ENCODE results near the gene KSR2. TPM values are rescaled to one million over a fixed set of nuclear protein-coding genes. Genes with fewer than 3 reads are reported as not detected.
"Not testable (repeated sequence)": the region's sequence is repeated elsewhere in the genome, so short reads cannot be mapped to it uniquely, and the experiment has no call there.

The KSR2 gene
- total RNA-seq, 4 donors from 2014 or later: 0.32 to 7.0 (median 0.60) TPM

- intact Hi-C loops (cut with DNase I; ENCODE audit: low total_unique reads) (no loop called here), in situ Hi-C loops (cut with MboI; ENCODE audit: low pct_ligation_motif_present in 1 of 4, low pct_unique_long_range_greater_than_20kb in 1 of 4, low sequenced_read_pairs in 3 of 4) (no loop called here)
- no peak for DNase-seq
- Histone ChIP-seq H3K9me3 (no peaks in the 10 kb centered on the region), H3K27me3 (no peaks in the 10 kb centered on the region), H3K36me3 (no peaks in the 10 kb centered on the region), H3K4me1 (no peaks in the 10 kb centered on the region), H3K4me3 (no peak overlapping the region), H3K27ac (no peak overlapping the region)
- no peak for TF ChIP-seq POLR2AphosphoS5 (IDR thresholded peaks at IDR 0.05)
- TF ChIP-seq POLR2A (IDR thresholded peaks at IDR 0.05): no peak
- TF ChIP-seq EP300 (IDR thresholded peaks at IDR 0.05; ENCODE audit: low read depth): no peak
- TF ChIP-seq CTCF (IDR thresholded peaks at IDR 0.05): no peak
- WGBS, 2 donors (ENCODE audit: low coverage in 1 of 2): 49 to 52% methylated on average over 2 of the region's 2 CpGs
Measured at GRCh38 chr12:117629454-117629853, 339.3 kb downstream of the KSR2 start.

- H3K4me3 ChIP-seq; in situ Hi-C loops (cut with MboI; ENCODE audit: low pct_ligation_motif_present in 1 of 4, low pct_unique_long_range_greater_than_20kb in 1 of 4, low sequenced_read_pairs in 3 of 4); intact Hi-C loops (cut with DNase I; ENCODE audit: low total_unique reads); H3K4me1 ChIP-seq; H3K36me3 ChIP-seq; H3K27ac ChIP-seq; H3K27me3 ChIP-seq; H3K9me3 ChIP-seq; DNase-seq: not testable (repeated sequence)
- WGBS, 2 donors (ENCODE audit: low coverage in 1 of 2): 71% methylated on average over 7 of the region's 7 CpGs; no CpG with 5 or more reads in 1 of the 2 donors
Measured at GRCh38 chr12:117628711-117629110, 340.1 kb downstream of the KSR2 start.

- 89% methylated on average over 1 of the region's 1 CpG; no CpG with 5 or more reads in 1 of the 2 donors for WGBS, 2 donors (ENCODE audit: low coverage in 1 of 2)
- Histone ChIP-seq H3K4me1 (no peaks in the 10 kb centered on the region), H3K27me3 (no peaks in the 10 kb centered on the region), H3K4me3 (no peak overlapping the region), H3K9me3 (no peaks in the 10 kb centered on the region), H3K27ac (no peak overlapping the region), H3K36me3 (no peaks in the 10 kb centered on the region)
- in situ Hi-C loops (cut with MboI; ENCODE audit: low pct_ligation_motif_present in 1 of 4, low pct_unique_long_range_greater_than_20kb in 1 of 4, low sequenced_read_pairs in 3 of 4) (no loop called here), intact Hi-C loops (cut with DNase I; ENCODE audit: low total_unique reads) (no loop called here)
- no peak for DNase-seq
- TF ChIP-seq POLR2AphosphoS5 (IDR thresholded peaks at IDR 0.05): no peak
- no peak for TF ChIP-seq POLR2A (IDR thresholded peaks at IDR 0.05)
Measured at GRCh38 chr12:117622741-117623140, 346.0 kb downstream of the KSR2 start.

- H3K9me3 ChIP-seq: no peaks in the 10 kb centered on the region
- no peaks in the 10 kb centered on the region for H3K27me3 ChIP-seq
- intact Hi-C loops (cut with DNase I; ENCODE audit: low total_unique reads): no loop called here
- DNase-seq: no peak
- H3K4me3 ChIP-seq: no peak overlapping the region
- TF ChIP-seq EP300 (IDR thresholded peaks at IDR 0.05; ENCODE audit: low read depth) (no peak), CTCF (IDR thresholded peaks at IDR 0.05) (no peak), POLR2A (IDR thresholded peaks at IDR 0.05) (no peak), POLR2AphosphoS5 (IDR thresholded peaks at IDR 0.05) (no peak)
- H3K36me3 ChIP-seq: no peaks in the 10 kb centered on the region
- no peak overlapping the region for H3K27ac ChIP-seq
- in situ Hi-C loops (cut with MboI; ENCODE audit: low pct_ligation_motif_present in 1 of 4, low pct_unique_long_range_greater_than_20kb in 1 of 4, low sequenced_read_pairs in 3 of 4): no loop called here
- H3K4me1 ChIP-seq: no peaks in the 10 kb centered on the region
Measured at GRCh38 chr12:117622087-117622486, 346.7 kb downstream of the KSR2 start.

GRCh38 chr12:117607778-117608177, 361.0 kb downstream of the KSR2 start:
- H3K27me3 ChIP-seq: no peaks in the 10 kb centered on the region
- DNase-seq: no peak
- peaks cover 0 to 3% of the 10 kb centered on the region in 2 donors for H3K9me3 ChIP-seq
- 81% methylated on average over 7 of the region's 7 CpGs; no CpG with 5 or more reads in 1 of the 2 donors for WGBS, 2 donors (ENCODE audit: low coverage in 1 of 2)
- TF ChIP-seq EP300 (IDR thresholded peaks at IDR 0.05; ENCODE audit: low read depth) (no peak), POLR2A (IDR thresholded peaks at IDR 0.05) (no peak), POLR2AphosphoS5 (IDR thresholded peaks at IDR 0.05) (no peak), CTCF (IDR thresholded peaks at IDR 0.05) (no peak)
- no peaks in the 10 kb centered on the region for H3K4me1 ChIP-seq
- no peak overlapping the region for H3K4me3 ChIP-seq
- H3K27ac ChIP-seq: no peak overlapping the region
- H3K36me3 ChIP-seq: no peaks in the 10 kb centered on the region
- intact Hi-C loops (cut with DNase I; ENCODE audit: low total_unique reads) (no loop called here), in situ Hi-C loops (cut with MboI; ENCODE audit: low pct_ligation_motif_present in 1 of 4, low pct_unique_long_range_greater_than_20kb in 1 of 4, low sequenced_read_pairs in 3 of 4) (no loop called here)
